Rectal smooth muscle tissue (tissue), 1 donor: ENCODE results near the gene DOK5.

Experiments
- H3K27ac ChIP-seq: one replicate; pipeline ENCODE4 v1.7.0; 2013; ENCODE audit warnings: low read depth, low read length, inconsistent platforms
- H3K27me3 ChIP-seq: one replicate; pipeline ENCODE4 v1.7.0; 2013; ENCODE audit warnings: low read length; ENCODE audit not compliant: control insufficient read depth, insufficient read depth
- H3K36me3 ChIP-seq: one replicate; pipeline ENCODE4 v1.7.0; 2013; ENCODE audit warnings: low read length; ENCODE audit not compliant: control insufficient read depth, insufficient read depth
- H3K4me1 ChIP-seq: one replicate; pipeline ENCODE4 v1.7.0; 2013; ENCODE audit warnings: low read length; ENCODE audit not compliant: control insufficient read depth, insufficient read depth
- H3K4me3 ChIP-seq: one replicate; pipeline ENCODE4 v1.7.0; 2013; ENCODE audit warnings: low read length
- H3K9ac ChIP-seq: one replicate; pipeline ENCODE4 v1.7.0; 2013; ENCODE audit warnings: low read length

Gene DOK5

GRCh38 chr20:54577637-54578036, 102.2 kb downstream of the DOK5 start:
- Histone ChIP-seq H3K27me3 (no peaks in the 10 kb centered on the region), H3K36me3 (no peaks in the 10 kb centered on the region), H3K9ac (no peak overlapping the region), H3K4me3 (no peak overlapping the region), H3K27ac (no peak overlapping the region), H3K4me1 (no peaks in the 10 kb centered on the region)

DNA sequence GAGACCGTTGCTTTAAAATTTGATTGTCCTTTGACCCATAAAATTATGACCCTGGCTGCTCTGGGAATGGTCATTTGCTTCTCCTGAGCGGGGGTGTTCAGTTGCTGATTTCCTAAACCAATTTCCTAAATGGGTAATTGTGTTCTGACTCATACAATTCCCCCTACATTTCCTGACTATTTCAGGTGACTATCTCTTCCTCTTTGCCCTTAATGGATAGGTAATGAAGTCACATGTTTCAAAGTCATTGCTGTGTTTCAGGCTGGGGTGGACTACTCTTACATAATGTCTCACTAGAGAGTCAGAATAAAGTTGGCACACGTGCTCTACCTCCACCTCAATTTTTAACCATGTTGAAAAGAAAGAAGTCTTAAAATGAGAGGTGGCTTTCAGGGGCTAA, 109.8 kb downstream of the DOK5 start:
- Histone ChIP-seq H3K27ac (no peak overlapping the region), H3K27me3 (no peaks in the 10 kb centered on the region), H3K9ac (no peak overlapping the region), H3K4me3 (no peak overlapping the region), H3K36me3 (no peaks in the 10 kb centered on the region), H3K4me1 (no peaks in the 10 kb centered on the region)

GRCh38 chr20:54587408-54587807, 112.0 kb downstream of the DOK5 start:
- no peak overlapping the region for H3K27ac ChIP-seq
- no peak overlapping the region for H3K9ac ChIP-seq
- no peaks in the 10 kb centered on the region for H3K4me1 ChIP-seq
- no peaks in the 10 kb centered on the region for H3K36me3 ChIP-seq
- H3K27me3 ChIP-seq = no peaks in the 10 kb centered on the region
- no peak overlapping the region for H3K4me3 ChIP-seq

DNA sequence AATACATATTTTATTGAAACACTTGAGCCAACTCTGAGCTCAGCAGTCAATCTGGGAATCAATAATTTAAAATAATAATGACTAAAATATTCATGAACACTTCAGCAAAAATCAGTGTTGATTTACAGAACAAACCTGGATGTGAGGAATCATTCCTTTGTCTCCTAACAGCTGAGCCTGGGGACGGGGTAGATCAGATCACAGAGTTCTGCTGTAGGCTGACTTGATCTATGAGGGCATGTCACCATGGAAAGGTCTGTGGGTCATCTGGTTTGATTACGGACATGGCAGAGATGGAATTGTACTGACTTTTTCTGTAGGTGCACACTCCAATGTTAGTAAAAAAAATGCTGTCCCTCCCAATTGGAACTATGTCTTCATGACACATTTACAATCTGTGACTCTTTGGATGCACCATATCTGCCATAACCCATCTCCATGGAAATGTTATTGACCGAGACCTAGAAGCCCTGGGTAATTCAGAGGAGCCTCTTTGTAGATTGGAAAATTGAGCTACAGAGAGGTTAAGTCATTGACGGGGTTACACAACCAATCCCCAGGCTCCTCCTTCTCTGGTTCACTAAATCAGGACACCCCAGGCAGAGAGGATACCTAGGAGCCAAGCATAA, 114.1 kb downstream of the DOK5 start:
- Histone ChIP-seq H3K27me3 (no peaks in the 10 kb centered on the region), H3K36me3 (no peaks in the 10 kb centered on the region), H3K4me1 (no peaks in the 10 kb centered on the region), H3K27ac (no peak overlapping the region), H3K9ac (no peak overlapping the region), H3K4me3 (no peak overlapping the region)

GRCh38 chr20:54590856-54591255, 115.5 kb downstream of the DOK5 start:
- no peak overlapping the region for H3K27ac ChIP-seq
- H3K36me3 ChIP-seq = no peaks in the 10 kb centered on the region
- no peak overlapping the region for H3K9ac ChIP-seq
- H3K4me3 ChIP-seq = no peak overlapping the region
- no peaks in the 10 kb centered on the region for H3K4me1 ChIP-seq
- H3K27me3 ChIP-seq = no peaks in the 10 kb centered on the region

- Histone ChIP-seq H3K27me3 (no peaks in the 10 kb centered on the region), H3K4me1 (no peaks in the 10 kb centered on the region), H3K4me3 (no peak overlapping the region), H3K9ac (no peak overlapping the region), H3K36me3 (no peaks in the 10 kb centered on the region), H3K27ac (no peak overlapping the region)
These were observed 121.3 kb downstream of the DOK5 start for GRCh38 chr20:54596651-54597050.

- Histone ChIP-seq H3K4me1 (no peaks in the 10 kb centered on the region), H3K27me3 (no peaks in the 10 kb centered on the region), H3K4me3 (no peak overlapping the region), H3K9ac (no peak overlapping the region), H3K36me3 (no peaks in the 10 kb centered on the region), H3K27ac (no peak overlapping the region)
These were observed 123.0 kb downstream of the DOK5 start for GRCh38 chr20:54598352-54598751.

- Histone ChIP-seq H3K27me3 (no peaks in the 10 kb centered on the region), H3K4me1 (no peaks in the 10 kb centered on the region), H3K27ac (no peak overlapping the region), H3K4me3 (no peak overlapping the region), H3K9ac (no peak overlapping the region), H3K36me3 (no peaks in the 10 kb centered on the region)
These were observed 125.2 kb downstream of the DOK5 start for GRCh38 chr20:54600634-54601033.

DNA sequence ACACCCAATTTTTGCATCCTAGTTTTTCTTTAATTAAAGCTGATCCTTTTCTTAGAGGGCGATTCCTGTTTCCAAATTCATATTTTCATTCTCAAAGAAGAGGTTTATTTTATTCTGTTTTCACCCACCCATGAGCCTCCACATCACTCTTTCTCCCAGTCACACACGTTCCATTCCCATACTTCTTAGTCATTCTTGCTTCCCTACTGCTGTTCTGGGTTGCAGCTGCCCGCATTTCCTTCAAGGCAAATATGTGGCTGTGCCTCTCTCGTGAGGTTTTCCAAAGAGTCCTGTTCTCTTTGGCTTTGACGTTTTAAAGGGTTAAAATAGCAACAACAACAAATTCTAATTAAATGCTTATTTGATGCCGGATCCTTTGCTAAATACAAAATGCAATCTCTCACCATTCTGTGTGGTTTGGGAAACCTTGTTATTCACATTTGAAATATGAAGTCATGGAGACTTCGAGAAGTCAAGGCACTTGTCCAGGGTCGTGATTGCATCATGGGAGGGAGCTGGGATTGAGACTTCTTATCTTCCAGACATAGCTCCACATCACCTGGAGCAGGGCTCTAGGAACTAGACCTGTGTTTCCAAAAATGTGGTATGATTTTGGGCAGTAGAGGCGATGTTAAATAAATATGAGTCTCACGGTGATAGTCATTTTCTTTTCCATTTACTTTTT, 126.6 kb downstream of the DOK5 start:
- H3K9ac ChIP-seq = no peak overlapping the region
- H3K36me3 ChIP-seq = no peaks in the 10 kb centered on the region
- H3K4me1 ChIP-seq = no peaks in the 10 kb centered on the region

GRCh38 chr20:54605319-54605718, 129.9 kb downstream of the DOK5 start:
- no peak overlapping the region for H3K27ac ChIP-seq
- H3K27me3 ChIP-seq = no peaks in the 10 kb centered on the region
- no peak overlapping the region for H3K4me3 ChIP-seq
- no peak overlapping the region for H3K9ac ChIP-seq
- no peaks in the 10 kb centered on the region for H3K36me3 ChIP-seq
- H3K4me1 ChIP-seq = no peaks in the 10 kb centered on the region

More for the DNA sequence above, 126.6 kb downstream of the DOK5 start:
- H3K27ac ChIP-seq = no peak overlapping the region
- H3K4me3 ChIP-seq = no peak overlapping the region
- no peaks in the 10 kb centered on the region for H3K27me3 ChIP-seq

DNA sequence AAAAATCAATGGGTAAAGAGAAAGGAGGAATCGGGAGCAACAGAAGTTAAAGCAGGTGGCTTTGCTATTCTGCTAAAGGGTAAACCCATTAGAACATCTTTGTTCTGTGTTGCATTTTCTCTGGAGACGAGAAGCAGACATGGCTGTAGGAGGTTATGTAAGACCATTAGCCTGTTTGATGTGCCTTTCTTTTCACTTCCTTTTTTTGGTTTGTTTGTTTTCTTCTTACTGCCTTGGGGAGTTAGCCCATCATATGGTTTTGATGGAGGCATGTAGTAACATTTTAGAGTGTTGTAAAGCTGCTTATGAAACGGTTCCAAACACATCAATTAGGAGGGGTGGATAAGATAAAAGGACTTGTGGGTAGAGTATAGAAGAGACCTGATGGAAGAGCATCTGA, 131.0 kb downstream of the DOK5 start:
- H3K4me3 ChIP-seq = no peak overlapping the region
- H3K27me3 ChIP-seq = no peaks in the 10 kb centered on the region
- no peak overlapping the region for H3K9ac ChIP-seq

GRCh38 chr20:54608039-54608745, 132.8 kb downstream of the DOK5 start:
- Histone ChIP-seq H3K27ac (no peak overlapping the region), H3K4me3 (no peak overlapping the region), H3K27me3 (no peaks in the 10 kb centered on the region), H3K9ac (no peak overlapping the region), H3K4me1 (no peaks in the 10 kb centered on the region), H3K36me3 (no peaks in the 10 kb centered on the region)

More for the DNA sequence above, 131.0 kb downstream of the DOK5 start:
- H3K4me1 ChIP-seq = no peaks in the 10 kb centered on the region
- no peak overlapping the region for H3K27ac ChIP-seq
- no peaks in the 10 kb centered on the region for H3K36me3 ChIP-seq
